HFF-Myc (cell line): ENCODE results near the gene AQP3.
"Not testable (repeated sequence)": the region's sequence is repeated elsewhere in the genome, so short reads cannot be mapped to it uniquely, and the experiment has no call there.

Experiments used
- DNase-seq: peaks from one replicate; pipeline ENCODE4 v3.0.0-alpha.2; 2011; ENCODE audit warnings: low read depth; ENCODE audit errors: extremely low read depth
- H3K4me3 ChIP-seq: replicated peaks from 2 replicates; pipeline ENCODE4 v1.5.1; 2011; ENCODE audit warnings: low read depth, mild to moderate bottlenecking, control low read depth, low read length
- TF ChIP-seq, protein P1 (sequence below): IDR thresholded peaks from 2 replicates; pipeline ENCODE4 v1.5.1; 2012; ENCODE audit warnings: mild to moderate bottlenecking, low read depth, low read length, control low read depth; ENCODE audit errors: missing control alignments

Gene AQP3

DNA sequence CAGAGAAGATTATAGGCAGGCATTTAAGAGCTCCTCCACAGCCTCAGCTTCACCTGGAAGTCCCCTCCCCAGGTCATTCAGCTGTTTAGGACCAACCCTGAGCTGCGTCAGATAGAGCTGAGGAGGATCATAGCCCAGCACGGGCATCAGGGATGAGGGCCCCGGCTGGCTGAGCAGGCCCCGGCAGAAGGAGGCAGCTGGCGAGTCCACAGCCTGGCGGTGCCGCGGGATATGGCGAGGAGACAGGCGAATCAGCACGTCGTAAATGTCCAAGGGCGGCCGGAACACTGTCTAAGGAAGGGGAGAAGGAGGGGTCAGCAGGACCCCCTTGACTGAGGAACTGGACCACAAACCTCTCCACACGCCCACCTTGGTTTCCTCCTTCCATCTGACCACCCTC is 15.8 kb upstream of the AQP3 start:
- TF ChIP-seq, protein P1, sequence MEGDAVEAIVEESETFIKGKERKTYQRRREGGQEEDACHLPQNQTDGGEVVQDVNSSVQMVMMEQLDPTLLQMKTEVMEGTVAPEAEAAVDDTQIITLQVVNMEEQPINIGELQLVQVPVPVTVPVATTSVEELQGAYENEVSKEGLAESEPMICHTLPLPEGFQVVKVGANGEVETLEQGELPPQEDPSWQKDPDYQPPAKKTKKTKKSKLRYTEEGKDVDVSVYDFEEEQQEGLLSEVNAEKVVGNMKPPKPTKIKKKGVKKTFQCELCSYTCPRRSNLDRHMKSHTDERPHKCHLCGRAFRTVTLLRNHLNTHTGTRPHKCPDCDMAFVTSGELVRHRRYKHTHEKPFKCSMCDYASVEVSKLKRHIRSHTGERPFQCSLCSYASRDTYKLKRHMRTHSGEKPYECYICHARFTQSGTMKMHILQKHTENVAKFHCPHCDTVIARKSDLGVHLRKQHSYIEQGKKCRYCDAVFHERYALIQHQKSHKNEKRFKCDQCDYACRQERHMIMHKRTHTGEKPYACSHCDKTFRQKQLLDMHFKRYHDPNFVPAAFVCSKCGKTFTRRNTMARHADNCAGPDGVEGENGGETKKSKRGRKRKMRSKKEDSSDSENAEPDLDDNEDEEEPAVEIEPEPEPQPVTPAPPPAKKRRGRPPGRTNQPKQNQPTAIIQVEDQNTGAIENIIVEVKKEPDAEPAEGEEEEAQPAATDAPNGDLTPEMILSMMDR: no peak
- H3K4me3 ChIP-seq: no peak overlapping the region

DNA sequence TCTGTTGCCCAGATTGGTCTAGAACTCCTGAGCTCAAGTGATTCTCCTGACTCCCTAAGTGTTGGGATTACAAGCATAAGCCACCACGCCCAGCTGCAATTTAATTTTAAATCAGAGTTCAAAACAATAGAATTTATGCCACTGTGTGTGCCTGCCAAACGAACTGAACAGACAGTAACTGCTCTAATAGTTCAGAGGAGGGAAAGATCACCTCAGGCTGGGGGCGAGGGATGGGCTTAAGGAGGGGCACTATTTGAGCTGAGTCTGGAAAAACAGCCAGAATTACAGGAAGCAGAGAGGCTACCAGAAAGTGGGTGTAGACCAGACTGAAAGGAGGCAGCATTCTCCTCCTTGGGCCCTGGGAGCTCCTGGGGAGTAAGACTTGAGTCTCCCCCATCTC is 14.1 kb upstream of the AQP3 start:
- TF ChIP-seq, protein P1: no peak
- no peak overlapping the region for H3K4me3 ChIP-seq
- DNase-seq: no peak

More for the DNA sequence above, 15.8 kb upstream of the AQP3 start:
- no peak for DNase-seq

DNA sequence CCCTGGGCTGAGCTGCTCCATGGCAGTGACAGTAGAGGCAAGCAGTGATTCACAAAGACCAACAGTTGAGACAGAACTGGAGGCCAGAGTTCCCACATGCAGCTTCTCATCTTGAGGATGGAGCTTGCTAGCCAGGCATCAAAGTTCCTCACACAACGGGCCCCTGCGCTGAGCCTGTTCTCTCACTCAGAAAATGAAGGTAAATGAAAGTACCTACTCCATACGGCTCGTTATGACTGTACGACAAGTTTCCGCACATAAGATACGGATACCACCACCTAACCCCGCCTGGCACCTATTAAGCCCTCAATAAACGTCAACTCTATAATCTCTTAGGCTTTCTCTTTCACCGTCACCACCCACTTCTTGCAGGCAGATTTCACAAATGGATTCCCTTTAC is 13.5 kb upstream of the AQP3 start:
- no peak overlapping the region for H3K4me3 ChIP-seq
- TF ChIP-seq, protein P1: no peak
- no peak for DNase-seq

DNA sequence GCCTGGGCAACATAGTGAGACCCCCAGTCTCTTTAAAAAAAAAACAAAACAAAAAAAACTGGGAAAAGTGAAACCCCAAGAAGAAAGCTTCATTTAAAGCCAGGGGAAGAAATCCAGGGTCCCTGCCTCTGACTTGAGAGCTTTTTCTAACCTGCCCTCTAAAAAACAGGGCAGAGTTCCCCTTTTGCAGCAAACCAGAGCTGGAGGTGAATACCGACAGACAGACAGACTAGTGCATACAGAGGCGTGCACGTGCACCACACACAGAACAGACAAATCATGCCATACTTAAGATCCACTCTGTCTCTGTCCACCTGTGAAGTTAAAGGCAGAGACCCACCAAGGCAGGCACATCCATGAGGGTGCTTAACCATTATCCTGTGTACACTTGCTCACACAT is 11.7 kb upstream of the AQP3 start:
- no peak for DNase-seq
- no peak overlapping the region for H3K4me3 ChIP-seq
- TF ChIP-seq, protein P1: no peak

DNA sequence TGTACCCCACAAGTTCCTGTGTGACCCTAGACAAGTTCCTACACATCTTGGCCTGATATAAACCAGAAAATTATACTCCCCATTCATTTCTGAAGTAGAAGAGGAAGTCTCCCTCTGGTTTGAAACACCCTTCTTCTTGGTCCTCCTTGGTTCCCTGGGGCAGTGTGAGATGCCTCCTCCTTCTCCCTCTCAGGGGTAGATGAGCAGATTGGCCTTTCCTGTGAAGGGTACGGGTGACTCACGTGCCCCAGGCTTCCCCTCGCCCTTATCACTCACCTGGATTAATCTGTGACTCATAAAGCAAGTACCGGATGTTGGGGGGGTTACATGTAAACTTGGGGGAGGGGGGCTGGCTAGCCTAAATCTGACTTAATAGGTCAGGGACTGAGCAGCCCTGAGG is 11.1 kb upstream of the AQP3 start:
- TF ChIP-seq, protein P1: no peak
- no peak overlapping the region for H3K4me3 ChIP-seq
- no peak for DNase-seq

DNA sequence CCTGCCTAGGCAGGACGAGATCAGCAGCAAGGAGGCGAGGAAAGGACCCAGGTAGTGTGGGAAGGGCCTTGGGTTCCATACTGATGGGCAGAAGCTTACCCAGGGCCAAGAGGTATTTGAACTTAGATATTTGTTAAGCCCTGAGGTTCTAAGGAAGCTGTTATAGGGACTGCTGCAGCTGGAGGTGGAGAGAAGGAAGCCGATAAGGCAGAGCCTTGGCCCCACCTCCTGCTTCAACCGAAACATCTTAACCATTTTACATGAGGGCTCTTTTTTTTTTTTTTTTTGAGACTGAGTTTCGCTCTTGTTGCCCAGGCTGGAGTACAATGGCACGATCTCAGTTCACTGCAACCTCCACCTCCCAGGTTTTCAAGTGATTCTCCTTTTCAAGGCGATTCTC is 8.6 kb upstream of the AQP3 start:
- TF ChIP-seq, protein P1: no peak
- H3K4me3 ChIP-seq: no peak overlapping the region
- no peak for DNase-seq

DNA sequence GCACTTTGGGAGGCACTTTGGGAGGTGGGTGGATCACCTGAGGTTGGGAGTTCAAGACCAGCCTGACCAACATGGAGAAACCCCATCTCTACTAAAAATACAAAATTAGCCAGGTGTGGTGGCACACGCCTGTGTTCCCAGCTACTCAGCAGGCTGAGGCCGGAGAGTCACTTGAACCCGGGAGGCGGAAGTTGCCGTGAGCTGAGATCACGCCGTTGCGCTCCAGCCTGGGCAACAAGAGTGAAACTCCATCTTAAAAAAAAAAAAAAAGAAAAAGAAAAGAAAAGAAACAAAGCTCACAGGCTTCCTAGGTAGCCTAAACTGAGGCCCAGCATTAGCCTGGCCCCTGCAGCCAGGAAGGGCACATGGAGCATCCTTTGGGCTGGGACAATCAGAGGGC is 8.1 kb upstream of the AQP3 start:
- not testable (repeated sequence) for DNase-seq, H3K4me3 ChIP-seq

DNA sequence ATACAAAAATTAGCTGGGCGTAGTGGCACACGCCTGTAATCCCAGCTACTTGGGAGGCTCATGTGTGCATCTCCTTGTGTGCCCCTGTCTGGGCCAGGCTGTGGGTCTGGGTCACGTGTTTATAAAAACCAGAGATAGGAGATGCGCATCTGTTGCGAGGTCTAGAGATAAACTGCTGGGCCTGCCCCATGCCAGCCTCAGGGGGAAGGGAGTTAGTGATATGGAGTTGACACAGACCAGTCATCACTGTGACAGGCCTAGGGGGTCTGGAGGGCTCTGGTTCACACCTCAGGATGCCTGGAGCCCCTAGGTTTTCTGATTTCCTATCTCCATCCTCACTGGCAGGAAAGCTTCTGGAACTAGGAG is 7.3 kb upstream of the AQP3 start:
- DNase-seq, H3K4me3 ChIP-seq: not testable (repeated sequence)
